ENCODE measurements around the gene LGALS12.
A peak's percentile ranks its signal among the peaks of the same experiment; 100 is the strongest.

Gene LGALS12, protein sequence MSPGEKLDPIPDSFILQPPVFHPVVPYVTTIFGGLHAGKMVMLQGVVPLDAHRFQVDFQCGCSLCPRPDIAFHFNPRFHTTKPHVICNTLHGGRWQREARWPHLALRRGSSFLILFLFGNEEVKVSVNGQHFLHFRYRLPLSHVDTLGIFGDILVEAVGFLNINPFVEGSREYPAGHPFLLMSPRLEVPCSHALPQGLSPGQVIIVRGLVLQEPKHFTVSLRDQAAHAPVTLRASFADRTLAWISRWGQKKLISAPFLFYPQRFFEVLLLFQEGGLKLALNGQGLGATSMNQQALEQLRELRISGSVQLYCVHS

DNA sequence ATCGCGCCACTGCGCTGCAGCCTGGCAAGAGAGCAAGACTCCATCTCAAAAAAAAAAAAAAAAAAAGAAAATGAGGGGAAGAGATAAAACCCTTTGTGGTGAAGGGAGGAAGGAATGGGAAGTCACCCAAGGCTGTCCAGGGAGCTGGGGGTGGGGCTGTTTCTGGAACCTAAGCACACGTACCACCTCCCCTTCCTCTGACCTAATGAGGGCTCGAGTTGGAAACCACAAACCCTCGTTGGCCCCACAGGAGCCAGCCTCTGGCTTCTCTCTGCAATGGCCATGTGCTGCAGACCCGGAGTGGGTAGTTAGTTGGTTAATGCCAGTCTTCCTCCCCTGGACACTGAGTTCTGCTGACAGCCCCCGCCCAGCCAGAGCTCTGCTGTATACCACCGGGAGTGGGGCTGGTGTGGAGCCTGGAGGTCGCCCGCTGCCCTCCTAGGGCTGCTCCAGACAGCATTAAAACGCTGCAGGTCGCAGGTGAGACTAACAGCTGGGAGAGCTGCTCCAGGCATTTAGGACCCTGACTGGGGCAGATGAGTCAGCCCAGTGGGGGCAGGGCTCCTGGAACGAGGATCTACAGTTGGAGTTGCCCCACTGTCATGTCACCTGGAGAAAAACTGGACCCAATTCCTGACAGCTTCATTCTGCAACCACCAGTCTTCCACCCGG lies at the start of gene LGALS12:
LGALS12 (plus strand) TSS at position 228 of the 672 bp plus-strand sequence; CDS start at position 603, 375 bp downstream.
- no peak for DNase-seq

DNA sequence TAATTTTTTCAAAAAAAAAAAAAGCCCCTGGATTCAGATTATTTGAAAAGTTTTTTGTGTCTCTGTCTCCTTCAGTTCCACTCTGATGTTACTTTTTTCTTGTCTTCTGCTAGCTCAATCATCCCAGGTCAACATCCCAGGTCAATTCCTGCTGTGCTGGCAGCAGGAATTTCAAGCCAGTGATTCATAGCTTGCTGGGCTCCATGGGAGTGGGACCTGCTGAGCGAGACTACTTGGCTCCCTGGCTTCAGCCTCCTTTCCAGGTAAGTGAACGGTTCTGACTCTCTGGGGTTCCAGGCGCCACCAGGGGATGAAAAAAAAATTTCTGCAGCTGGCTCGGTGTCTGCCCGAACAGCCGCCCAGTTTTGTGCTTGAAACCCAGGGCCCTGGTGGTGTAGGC lies 46.3 kb upstream of the LGALS12 start:
- DNase-seq = no peak

DNA sequence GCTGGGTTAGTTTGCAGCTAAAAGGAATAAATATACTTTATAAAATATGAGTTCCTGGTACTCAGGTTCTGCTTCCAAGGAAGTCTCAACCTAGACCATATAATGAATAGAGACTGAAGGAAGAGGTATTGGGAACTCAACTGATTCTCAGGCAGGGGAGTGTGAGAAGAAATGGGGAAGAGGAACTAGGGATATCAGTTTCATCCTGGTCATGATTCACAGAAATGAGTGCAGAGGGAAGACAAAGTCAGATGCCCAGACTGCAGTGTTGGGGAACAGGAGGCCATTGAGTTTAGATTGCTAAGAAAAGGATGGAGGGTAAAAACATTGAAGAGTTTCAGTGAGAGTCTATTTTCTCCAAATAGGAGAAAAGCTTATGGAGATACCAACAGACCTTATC lies 43.7 kb upstream of the LGALS12 start:
- DNase-seq = no peak

DNA sequence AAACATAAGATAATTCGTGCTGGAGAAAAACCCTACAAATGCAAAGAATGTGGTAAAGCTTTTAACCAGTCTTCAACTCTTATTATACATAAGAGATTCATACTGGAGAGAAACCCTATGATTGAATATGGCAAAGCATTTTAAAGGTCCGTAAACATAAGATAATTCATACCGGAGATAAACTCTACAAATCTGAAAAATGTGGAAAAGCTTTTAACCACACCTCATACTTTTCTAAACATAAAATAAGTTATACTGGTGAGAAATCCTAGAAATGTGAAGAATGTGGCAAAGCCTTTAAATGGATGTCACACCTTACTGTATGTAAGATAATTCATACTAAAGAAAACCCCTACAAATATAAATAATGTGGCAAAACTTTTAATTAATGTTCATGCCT lies 35.6 kb upstream of the LGALS12 start:
- no peak for DNase-seq

DNA sequence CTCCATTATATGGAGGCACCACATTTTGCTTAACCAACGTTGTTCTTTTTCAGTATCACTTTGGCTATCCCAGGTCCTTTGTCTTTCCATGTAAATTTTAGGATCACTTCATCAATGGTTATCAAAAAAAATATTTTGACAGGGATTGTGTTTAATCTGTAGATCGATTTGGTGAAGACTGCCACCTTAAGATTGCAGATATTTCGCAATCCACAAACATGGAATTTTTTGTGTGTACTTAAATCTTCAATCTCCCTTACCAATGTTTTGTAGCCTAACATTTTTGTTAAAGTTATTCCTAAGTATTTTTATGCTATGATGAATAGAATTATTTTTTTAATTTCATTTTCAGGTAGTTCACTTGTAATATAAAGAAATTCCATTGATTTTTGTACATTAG lies 33.5 kb upstream of the LGALS12 start:
- DNase-seq = no peak

DNA sequence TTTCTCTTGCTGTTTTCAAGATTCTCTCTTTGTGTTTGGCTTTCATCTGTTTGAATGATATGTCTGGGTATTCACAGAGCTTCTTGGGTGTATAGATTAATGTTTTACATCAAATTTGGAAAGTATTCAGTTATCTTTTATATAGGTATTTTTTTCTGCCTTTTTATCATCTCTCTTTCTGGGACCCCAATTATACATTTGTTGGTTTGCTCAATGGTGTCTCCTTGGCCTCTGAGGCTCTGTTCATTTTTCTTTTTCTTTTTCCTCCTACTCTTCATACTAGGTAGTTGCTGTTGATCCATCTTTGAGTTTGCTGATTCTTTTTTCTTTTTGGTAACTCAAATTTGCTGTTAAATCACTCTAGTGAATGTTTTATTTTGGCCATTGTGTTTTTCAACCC lies 29.3 kb upstream of the LGALS12 start:
- no peak for DNase-seq

DNA sequence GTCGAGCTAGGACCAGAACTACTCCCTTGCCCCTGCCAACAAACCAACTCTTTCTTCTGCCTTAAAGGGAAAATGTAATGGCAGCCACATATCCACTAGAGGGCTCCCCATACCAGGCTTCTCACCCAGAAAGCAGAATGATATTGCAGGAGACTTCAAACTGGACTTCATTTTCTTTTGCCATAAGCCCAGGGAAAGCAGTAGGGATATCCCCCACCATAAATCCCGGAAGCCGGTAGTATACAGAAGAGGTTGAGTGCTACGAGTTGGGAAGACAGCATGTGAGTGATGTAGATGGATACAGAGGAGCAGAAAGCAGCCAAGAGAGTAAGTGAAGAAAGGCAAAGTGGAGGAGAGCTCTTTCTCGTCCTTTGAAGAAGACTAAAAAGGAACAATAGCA lies 27.0 kb upstream of the LGALS12 start:
- DNase-seq = peak in 2 of 4 experiments; percentile 17

DNA sequence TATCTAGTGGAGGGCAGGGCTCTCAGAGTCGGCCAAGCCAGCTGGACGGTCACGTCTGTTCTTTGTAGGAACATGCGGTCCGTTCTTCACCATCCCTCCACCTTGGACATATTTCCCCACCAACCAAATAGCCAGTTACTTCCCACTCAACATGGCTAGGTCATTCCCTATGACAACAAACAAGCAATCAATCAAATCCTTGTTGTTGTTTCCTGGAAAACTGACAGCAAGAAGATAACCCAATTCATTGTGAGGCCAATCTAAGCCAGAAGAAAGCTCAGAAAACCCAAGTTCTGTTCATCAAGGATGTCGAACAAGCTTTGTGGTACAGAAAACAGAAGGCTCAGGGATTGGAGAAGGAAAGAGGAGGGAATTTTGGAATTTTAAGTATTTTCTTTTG lies 25.8 kb upstream of the LGALS12 start:
- no peak for DNase-seq

DNA sequence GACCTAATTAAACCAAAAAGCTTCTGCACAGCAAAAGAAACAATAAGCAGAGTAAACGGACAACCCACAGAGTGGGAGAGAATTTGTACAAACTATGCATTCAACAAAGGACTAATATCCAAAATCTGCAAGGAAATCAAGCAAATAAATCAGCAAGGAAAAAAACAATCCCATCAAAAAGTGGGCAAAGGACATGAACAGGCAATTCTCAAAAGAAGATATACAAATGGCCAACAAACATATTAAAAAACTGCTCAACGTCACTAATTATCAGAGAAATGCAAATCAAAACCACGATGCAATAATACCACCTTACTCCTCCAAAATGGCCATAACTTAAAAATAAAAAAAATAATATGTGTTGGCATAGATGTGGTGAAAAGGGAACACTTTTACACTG lies 20.1 kb upstream of the LGALS12 start:
- DNase-seq = no peak

DNA sequence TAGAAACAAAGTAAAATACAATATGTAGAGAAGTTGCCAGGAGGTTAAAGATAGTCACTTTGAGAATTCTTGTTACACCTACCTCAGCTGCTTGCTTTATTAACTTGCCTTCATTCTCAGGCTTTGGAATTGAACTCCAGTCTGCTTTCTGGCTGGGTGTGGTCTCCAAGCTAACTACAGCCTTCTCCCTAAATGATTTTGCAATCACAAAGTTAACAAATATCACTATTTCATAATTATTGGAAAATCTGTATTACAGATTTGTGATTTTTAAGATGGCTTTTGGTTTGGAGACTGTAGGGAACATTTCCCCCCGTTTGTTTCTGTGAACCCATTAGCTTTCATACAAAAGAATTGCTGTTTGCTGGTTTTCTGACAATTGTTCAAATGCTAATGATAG lies 17.1 kb upstream of the LGALS12 start:
- DNase-seq = no peak

DNA sequence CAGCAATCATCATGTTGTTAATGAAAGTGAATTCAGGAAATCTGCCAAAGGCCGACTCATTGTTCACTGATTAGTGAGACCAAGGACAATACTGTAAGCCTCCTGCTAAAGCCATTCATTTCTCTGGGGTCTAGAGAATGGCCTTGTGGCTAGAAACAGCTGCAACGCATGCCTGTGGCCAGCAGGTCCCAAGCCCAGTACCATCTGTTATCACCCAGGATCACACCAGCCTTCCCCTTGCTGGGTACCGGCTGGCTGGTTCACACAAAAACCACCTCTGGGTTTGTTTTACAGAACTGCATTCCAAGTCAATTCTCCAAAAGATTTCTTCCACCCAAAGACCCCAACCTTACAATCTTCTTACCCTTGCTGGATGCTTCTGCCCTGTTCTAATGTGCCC lies 16.0 kb upstream of the LGALS12 start:
- no peak for DNase-seq

DNA sequence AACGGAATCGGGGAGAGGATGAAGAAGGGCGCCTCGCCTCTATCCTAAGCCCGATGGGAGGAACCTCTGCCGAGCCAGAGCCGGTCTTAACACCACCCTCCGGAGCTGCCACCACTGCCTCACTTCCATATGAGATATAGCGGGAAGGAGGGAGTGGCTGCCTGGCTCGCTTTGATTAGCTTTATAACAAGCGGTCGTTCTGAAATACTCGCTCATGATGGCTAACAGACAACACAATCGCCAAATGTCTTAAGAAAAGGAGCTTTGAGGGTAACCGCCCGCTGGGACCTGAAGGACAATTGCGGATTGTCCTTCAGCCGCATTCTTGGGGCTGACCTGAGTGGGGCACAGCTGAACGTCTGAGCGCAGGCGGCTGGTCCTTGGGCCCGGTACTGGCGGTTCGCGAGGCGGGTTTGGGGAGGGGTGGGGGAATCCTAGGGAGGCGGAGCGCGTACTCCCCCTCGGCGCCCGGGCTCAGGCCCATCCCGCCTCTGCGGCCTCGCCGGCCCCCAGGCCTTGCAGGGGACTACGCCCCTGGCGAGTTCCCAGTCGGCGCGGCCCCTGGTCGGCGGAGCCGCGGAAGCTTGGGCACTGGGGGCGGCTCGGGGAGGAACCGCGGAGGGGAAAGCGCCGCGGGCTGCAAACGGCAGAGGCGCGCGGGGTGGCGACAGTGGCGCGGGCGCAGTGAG lies 15.2 kb upstream of the LGALS12 start, which contains the start of gene PLAAT5:
PLAAT5 (minus strand) TSS at position 617 of the 689 bp plus-strand sequence; CDS start at position 484, 133 bp downstream.
- DNase-seq = no peak

DNA sequence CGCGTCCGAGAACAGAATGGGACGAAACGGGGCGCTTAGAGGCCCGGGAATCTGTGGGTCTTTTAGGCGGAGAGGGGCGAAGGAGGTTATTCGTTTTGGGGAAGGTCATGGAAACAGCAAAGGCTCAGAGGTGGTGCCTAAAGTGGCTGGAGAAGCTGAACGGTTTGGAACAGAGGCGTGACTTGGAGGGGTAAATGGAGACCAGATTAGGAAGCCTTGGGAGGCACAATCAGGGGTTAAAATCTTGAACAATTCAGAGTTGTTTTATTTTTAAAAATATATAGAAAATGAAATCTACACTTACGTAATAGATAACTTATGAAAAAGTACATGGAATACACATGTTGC lies 14.7 kb upstream of the LGALS12 start:
- no peak for DNase-seq

DNA sequence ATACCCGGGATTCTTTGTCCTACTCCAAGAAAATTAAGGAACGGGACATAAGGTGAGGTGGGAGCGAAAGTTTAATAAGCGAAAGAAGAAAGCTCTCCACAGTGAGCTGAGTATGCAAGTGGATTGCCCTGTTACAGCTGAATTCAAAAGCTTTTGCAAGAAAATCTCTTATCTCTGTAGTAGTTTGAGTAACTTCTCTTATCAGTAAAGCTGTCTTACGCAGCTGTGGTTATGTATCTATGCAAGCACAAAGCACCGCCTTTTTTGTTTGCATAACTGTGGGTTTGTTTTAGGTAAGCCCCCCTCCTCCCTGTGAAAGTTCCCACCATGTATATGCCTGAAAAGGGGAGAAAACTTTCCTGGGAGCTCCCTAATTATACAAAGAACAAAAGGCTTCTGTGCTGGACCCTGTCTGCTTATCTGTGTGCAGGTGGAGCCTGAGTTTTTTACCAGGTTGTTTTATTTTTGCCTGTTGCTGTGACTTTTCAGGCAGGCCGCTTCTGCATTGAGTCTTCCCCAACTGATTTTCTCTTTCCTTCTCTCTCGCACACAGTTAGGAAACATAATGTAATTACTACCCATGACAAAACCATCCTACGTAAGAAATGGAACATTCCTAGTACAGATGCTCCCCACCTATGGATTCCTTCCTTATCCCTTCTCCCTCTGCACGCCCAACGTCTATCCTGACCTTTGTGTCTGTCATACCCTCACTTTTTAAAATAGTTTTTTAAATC lies 14.1 kb upstream of the LGALS12 start:
- DNase-seq = no peak

DNA sequence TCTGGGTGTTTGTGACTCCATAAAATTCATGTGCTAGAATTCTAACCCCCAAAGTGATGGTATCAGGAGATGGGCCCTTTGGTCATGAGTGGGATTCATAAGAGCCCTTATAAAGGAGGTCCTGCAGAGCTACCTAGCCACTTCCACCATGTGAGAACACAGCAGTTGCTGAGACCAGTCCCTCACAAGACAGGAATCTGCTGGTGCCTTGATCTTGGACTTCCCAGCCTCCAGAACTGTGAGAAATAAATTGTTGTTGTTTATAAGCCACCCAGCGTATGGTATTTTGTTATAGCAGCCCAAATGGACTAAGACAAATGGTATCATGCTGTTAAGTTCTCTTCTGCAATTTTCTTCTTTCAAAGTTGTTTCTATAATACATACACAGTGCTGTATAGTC lies 13.4 kb upstream of the LGALS12 start:
- DNase-seq = no peak

DNA sequence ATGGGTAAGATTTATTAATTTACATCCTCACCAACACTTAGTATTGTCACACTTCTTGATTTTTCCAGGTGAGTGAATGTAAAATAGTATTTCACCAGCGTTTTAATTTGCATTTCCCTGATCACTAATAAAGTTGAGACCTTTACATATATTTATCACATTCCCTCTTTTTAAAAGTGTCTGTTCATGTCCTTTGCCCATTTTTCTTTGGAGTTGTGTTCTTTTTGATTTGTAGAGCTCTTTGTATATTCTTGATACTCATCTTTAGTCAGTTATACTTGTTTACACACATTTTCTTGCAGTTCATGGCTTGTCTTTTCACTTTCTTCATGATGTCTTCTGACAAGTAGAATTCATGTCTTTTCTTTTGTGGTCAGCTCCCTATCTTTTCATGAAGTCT lies 12.8 kb upstream of the LGALS12 start:
- DNase-seq = no peak

DNA sequence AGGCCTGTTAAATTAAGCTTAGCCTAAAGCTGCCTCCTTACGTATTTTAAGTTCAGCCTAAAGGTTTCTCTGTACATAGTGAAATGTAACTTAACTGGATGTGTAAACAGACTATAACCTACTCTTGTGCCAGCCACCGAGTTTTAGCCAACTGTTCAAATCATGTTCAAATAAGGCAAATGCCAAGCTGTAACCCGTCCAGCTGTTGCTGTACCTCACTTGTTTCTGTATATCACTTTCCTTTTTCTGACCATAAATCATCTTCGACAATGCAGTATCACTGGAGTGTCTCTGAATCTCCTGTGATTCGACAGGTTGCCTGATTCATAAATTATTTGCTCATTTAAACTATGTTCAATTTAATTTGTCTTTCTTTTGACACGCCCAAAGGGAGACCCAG lies 10.9 kb upstream of the LGALS12 start:
- DNase-seq = no peak

DNA sequence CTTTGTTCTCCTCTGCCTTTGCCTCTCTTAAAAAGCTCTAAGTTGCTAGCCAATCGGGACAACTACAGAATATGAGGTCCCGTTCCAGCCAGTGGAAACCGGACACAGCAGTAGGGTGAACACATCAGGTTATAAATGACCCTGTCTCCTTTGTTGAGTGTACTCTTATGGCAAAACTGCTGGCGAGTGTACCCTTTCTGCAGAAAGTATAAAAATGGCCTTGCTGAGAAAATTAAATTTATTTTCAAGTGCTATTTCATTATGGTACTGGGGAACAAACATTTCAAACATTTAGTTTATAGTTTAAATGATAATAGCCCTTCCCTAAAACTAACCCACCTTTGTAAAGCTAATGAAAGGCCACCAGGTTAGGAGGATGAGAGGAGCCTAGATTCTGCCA lies 6.0 kb upstream of the LGALS12 start:
- no peak for DNase-seq

DNA sequence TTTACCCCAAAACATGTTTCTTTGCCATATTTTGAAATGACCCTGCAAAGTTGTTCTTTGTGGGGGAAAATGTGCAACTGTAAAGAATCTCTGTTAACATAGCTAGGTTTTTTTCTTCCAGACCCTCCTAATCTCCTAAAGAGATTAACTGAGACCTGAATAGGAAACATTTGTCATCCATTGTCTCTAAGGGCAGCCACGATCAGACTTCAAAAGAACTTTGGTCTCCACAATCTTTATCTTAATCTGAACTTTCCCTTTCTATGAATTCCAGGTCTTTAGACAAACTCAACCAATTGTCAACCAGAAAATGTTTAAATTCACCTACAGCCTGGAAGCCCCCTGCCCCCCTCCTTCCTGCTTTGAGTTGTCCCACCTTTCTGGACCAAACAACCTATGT lies 4.6 kb upstream of the LGALS12 start:
- no peak for DNase-seq

DNA sequence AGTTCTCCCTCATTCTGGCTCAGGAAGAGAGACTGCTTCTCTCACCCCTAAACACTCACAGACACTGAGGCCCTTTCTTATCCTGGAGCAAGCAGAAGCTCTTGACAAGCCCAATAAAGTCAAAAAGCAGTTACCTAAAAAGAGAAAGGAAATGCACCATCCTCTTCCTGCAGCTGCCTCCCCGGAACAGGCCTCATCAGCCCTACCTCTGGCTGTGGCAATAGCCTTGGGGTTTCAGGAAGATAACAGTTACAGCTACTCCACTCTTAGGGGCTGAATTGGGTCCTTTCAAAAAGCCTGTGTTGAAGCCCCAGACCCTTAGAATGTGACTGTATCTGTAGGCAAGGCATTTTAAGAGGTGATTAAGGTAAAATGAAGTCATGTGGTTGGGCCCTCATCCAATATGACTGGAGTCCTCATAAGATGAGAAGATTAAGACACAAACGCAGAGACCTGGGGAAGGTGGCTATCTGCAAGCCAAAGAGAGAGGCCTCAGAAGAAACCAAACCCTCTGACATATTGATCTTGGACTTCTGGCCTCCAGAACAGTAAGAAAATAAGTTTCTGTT lies 3.5 kb upstream of the LGALS12 start:
- DNase-seq = no peak

DNA sequence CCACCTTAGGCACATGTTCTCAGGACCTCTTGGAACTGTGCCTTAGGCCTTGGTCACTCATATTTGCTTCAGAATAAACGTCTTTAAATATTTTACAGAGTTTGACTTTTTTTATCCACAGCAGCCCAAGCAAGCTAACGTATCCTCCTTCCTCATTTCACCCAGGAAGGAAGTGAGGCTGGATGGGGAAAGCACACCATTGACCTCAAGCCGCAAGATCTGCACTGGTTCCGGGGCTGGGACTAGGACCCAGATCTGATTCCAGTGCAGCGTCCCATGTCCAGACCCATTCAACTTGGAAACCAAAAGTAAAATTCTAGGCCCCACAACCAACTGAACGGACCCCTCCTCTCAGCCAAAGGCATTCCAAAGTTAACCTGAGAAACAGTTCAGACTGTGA lies 2.4 kb upstream of the LGALS12 start:
- DNase-seq = no peak

DNA sequence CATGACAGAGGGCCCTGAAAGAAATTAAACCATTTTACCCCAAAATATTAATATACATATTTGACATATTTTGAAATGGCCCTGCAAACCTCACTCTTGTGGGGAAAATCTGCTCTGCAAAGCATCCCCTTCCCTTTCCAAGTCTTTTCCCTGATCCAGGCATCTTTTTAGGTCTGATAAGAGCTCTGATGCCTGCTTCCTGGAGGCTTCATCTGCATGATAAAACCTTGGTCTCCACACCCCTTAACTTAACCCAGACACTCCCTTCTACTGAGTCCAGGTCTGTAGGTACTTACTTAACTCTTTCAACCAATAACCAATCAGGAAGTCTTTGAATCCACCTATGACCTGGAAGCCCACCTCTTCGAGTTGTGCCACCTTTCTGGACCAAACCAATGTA lies 1.8 kb upstream of the LGALS12 start:
- DNase-seq = no peak

DNA sequence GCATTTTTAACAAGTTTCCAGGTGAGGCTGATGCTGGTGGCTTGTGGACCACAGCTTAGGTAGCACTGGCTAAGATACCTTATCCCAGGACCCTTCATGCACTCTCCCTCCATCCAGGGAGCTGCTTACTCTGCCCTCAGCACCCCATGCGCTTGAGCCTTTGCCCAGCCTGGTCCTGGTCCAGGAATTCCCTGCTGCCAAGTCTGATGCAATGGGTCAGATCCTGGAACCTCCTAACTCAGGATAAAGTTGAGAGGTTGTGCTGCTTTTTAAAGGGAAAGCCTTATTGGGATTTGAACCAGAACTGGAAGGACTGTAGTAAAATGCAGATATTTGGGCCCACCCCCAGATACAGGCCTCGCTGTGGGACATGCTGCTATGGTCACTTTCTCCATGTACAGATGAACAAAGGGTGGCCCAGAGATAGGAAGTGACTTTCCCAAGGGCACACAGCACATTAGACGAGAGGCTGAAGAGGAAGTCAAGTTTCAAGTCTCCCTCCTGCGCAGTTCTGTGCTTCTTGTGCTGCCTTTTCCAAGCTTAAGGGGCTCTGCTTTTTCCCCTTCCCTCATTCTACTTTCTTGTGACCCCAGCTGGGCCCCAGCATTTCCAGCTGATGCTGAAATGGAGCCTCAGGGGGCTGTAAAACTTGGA lies 824 bp upstream of the LGALS12 start:
- DNase-seq = no peak
